ENCODE data around the gene PTH2R.
"Not testable (repeated sequence)": the region's sequence is repeated elsewhere in the genome, so short reads cannot be mapped to it uniquely, and the experiment has no call there.

The PTH2R gene

GRCh38 chr2:208489687-208490086 lies 83.1 kb downstream of the PTH2R start:
- Histone ChIP-seq H3K36me3 (ENCODE audit: control insufficient read depth in 1 of 2, insufficient read depth in 2 of 2, low read length in 2 of 2) (no peaks in the 10 kb centered on the region), H3K9me3 (ENCODE audit: control insufficient read depth in 1 of 2, low read length in 2 of 2) (no peaks in the 10 kb centered on the region), H3K27me3 (ENCODE audit: low read depth, low read length) (no peaks in the 10 kb centered on the region), H3K4me1 (ENCODE audit: control insufficient read depth in 1 of 2, insufficient read depth in 2 of 2, low read length in 2 of 2) (no peaks in the 10 kb centered on the region), H3K4me3 (ENCODE audit: low read depth in 1 of 2, low read length in 2 of 2) (no peak overlapping the region), H3K27ac (ENCODE audit: low read length) (no peak overlapping the region)

- Histone ChIP-seq H3K9me3 (ENCODE audit: control insufficient read depth in 1 of 2, low read length in 2 of 2) (no peaks in the 10 kb centered on the region), H3K27me3 (ENCODE audit: low read depth, low read length) (no peaks in the 10 kb centered on the region), H3K27ac (ENCODE audit: low read length) (no peak overlapping the region), H3K4me1 (ENCODE audit: control insufficient read depth in 1 of 2, insufficient read depth in 2 of 2, low read length in 2 of 2) (no peaks in the 10 kb centered on the region), H3K4me3 (ENCODE audit: low read depth in 1 of 2, low read length in 2 of 2) (no peak overlapping the region), H3K36me3 (ENCODE audit: control insufficient read depth in 1 of 2, insufficient read depth in 2 of 2, low read length in 2 of 2) (no peaks in the 10 kb centered on the region)
These were observed 83.9 kb downstream of the PTH2R start for GRCh38 chr2:208490492-208490891.

GRCh38 chr2:208491641-208492040 lies 85.0 kb downstream of the PTH2R start:
- Histone ChIP-seq H3K4me1 (ENCODE audit: control insufficient read depth in 1 of 2, insufficient read depth in 2 of 2, low read length in 2 of 2) (no peaks in the 10 kb centered on the region), H3K27ac (ENCODE audit: low read length) (no peak overlapping the region), H3K27me3 (ENCODE audit: low read depth, low read length) (no peaks in the 10 kb centered on the region), H3K9me3 (ENCODE audit: control insufficient read depth in 1 of 2, low read length in 2 of 2) (no peaks in the 10 kb centered on the region), H3K4me3 (ENCODE audit: low read depth in 1 of 2, low read length in 2 of 2) (no peak overlapping the region), H3K36me3 (ENCODE audit: control insufficient read depth in 1 of 2, insufficient read depth in 2 of 2, low read length in 2 of 2) (no peaks in the 10 kb centered on the region)

GRCh38 chr2:208492069-208492468 lies 85.5 kb downstream of the PTH2R start:
- Histone ChIP-seq H3K9me3 (ENCODE audit: control insufficient read depth in 1 of 2, low read length in 2 of 2) (no peaks in the 10 kb centered on the region), H3K4me3 (ENCODE audit: low read depth in 1 of 2, low read length in 2 of 2) (no peak overlapping the region), H3K4me1 (ENCODE audit: control insufficient read depth in 1 of 2, insufficient read depth in 2 of 2, low read length in 2 of 2) (no peaks in the 10 kb centered on the region), H3K36me3 (ENCODE audit: control insufficient read depth in 1 of 2, insufficient read depth in 2 of 2, low read length in 2 of 2) (no peaks in the 10 kb centered on the region), H3K27me3 (ENCODE audit: low read depth, low read length) (no peaks in the 10 kb centered on the region), H3K27ac (ENCODE audit: low read length) (no peak overlapping the region)

GRCh38 chr2:208493186-208493585 lies 86.6 kb downstream of the PTH2R start:
- Histone ChIP-seq H3K27me3 (ENCODE audit: low read depth, low read length) (no peaks in the 10 kb centered on the region), H3K9me3 (ENCODE audit: control insufficient read depth in 1 of 2, low read length in 2 of 2) (no peaks in the 10 kb centered on the region), H3K4me3 (ENCODE audit: low read depth in 1 of 2, low read length in 2 of 2) (no peak overlapping the region), H3K36me3 (ENCODE audit: control insufficient read depth in 1 of 2, insufficient read depth in 2 of 2, low read length in 2 of 2) (no peaks in the 10 kb centered on the region), H3K4me1 (ENCODE audit: control insufficient read depth in 1 of 2, insufficient read depth in 2 of 2, low read length in 2 of 2) (no peaks in the 10 kb centered on the region), H3K27ac (ENCODE audit: low read length) (no peak overlapping the region)

- Histone ChIP-seq H3K36me3 (ENCODE audit: control insufficient read depth in 1 of 2, insufficient read depth in 2 of 2, low read length in 2 of 2) (no peaks in the 10 kb centered on the region), H3K27ac (ENCODE audit: low read length) (no peak overlapping the region), H3K4me1 (ENCODE audit: control insufficient read depth in 1 of 2, insufficient read depth in 2 of 2, low read length in 2 of 2) (no peaks in the 10 kb centered on the region), H3K27me3 (ENCODE audit: low read depth, low read length) (no peaks in the 10 kb centered on the region), H3K9me3 (ENCODE audit: control insufficient read depth in 1 of 2, low read length in 2 of 2) (no peaks in the 10 kb centered on the region), H3K4me3 (ENCODE audit: low read depth in 1 of 2, low read length in 2 of 2) (no peak overlapping the region)
These were observed 89.5 kb downstream of the PTH2R start for GRCh38 chr2:208496129-208496528.

GRCh38 chr2:208501206-208501605 lies 94.6 kb downstream of the PTH2R start:
- Histone ChIP-seq H3K27me3 (ENCODE audit: low read depth, low read length) (no peaks in the 10 kb centered on the region), H3K27ac (ENCODE audit: low read length) (no peak overlapping the region)

GRCh38 chr2:208502288-208502687 lies 95.7 kb downstream of the PTH2R start:
- H3K9me3 ChIP-seq (ENCODE audit: control insufficient read depth in 1 of 2, low read length in 2 of 2), result peaks cover 0 to 3% of the 10 kb centered on the region in 2 donors

More at GRCh38 chr2:208501206-208501605, 94.6 kb downstream of the PTH2R start:
- Histone ChIP-seq H3K4me3 (ENCODE audit: low read depth in 1 of 2, low read length in 2 of 2) (no peak overlapping the region), H3K4me1 (ENCODE audit: control insufficient read depth in 1 of 2, insufficient read depth in 2 of 2, low read length in 2 of 2) (no peaks in the 10 kb centered on the region), H3K9me3 (ENCODE audit: control insufficient read depth in 1 of 2, low read length in 2 of 2) (peaks cover 0 to 3% of the 10 kb centered on the region in 2 donors), H3K36me3 (ENCODE audit: control insufficient read depth in 1 of 2, insufficient read depth in 2 of 2, low read length in 2 of 2) (no peaks in the 10 kb centered on the region)

GRCh38 chr2:208505365-208505764 lies 98.8 kb downstream of the PTH2R start:
- not testable (repeated sequence) for H3K4me1 ChIP-seq (ENCODE audit: control insufficient read depth in 1 of 2, insufficient read depth in 2 of 2, low read length in 2 of 2); H3K27me3 ChIP-seq (ENCODE audit: low read depth, low read length); H3K4me3 ChIP-seq (ENCODE audit: low read depth in 1 of 2, low read length in 2 of 2); H3K36me3 ChIP-seq (ENCODE audit: control insufficient read depth in 1 of 2, insufficient read depth in 2 of 2, low read length in 2 of 2); H3K27ac ChIP-seq (ENCODE audit: low read length)
- H3K9me3 ChIP-seq (ENCODE audit: control insufficient read depth in 1 of 2, low read length in 2 of 2), result peaks cover 0 to 12% of the 10 kb centered on the region in 2 donors

More at GRCh38 chr2:208502288-208502687, 95.7 kb downstream of the PTH2R start:
- H3K4me1 ChIP-seq (ENCODE audit: control insufficient read depth in 1 of 2, insufficient read depth in 2 of 2, low read length in 2 of 2), result no peaks in the 10 kb centered on the region
- no peak overlapping the region for H3K4me3 ChIP-seq (ENCODE audit: low read depth in 1 of 2, low read length in 2 of 2)
- no peaks in the 10 kb centered on the region for H3K27me3 ChIP-seq (ENCODE audit: low read depth, low read length)
- no peaks in the 10 kb centered on the region for H3K36me3 ChIP-seq (ENCODE audit: control insufficient read depth in 1 of 2, insufficient read depth in 2 of 2, low read length in 2 of 2)
- no peak overlapping the region for H3K27ac ChIP-seq (ENCODE audit: low read length)

GRCh38 chr2:208509586-208509985 lies 103.0 kb downstream of the PTH2R start:
- H3K27ac ChIP-seq (ENCODE audit: low read length), result no peak overlapping the region
- peaks cover 0 to 12% of the 10 kb centered on the region in 2 donors for H3K9me3 ChIP-seq (ENCODE audit: control insufficient read depth in 1 of 2, low read length in 2 of 2)
- no peak overlapping the region for H3K4me3 ChIP-seq (ENCODE audit: low read depth in 1 of 2, low read length in 2 of 2)
- H3K36me3 ChIP-seq (ENCODE audit: control insufficient read depth in 1 of 2, insufficient read depth in 2 of 2, low read length in 2 of 2), result no peaks in the 10 kb centered on the region
- H3K4me1 ChIP-seq (ENCODE audit: control insufficient read depth in 1 of 2, insufficient read depth in 2 of 2, low read length in 2 of 2), result no peaks in the 10 kb centered on the region
- H3K27me3 ChIP-seq (ENCODE audit: low read depth, low read length), result no peaks in the 10 kb centered on the region

GRCh38 chr2:208511016-208511415 lies 104.4 kb downstream of the PTH2R start:
- Histone ChIP-seq H3K27me3 (ENCODE audit: low read depth, low read length) (no peaks in the 10 kb centered on the region), H3K9me3 (ENCODE audit: control insufficient read depth in 1 of 2, low read length in 2 of 2) (peaks cover 0 to 16% of the 10 kb centered on the region in 2 donors), H3K4me3 (ENCODE audit: low read depth in 1 of 2, low read length in 2 of 2) (no peak overlapping the region), H3K36me3 (ENCODE audit: control insufficient read depth in 1 of 2, insufficient read depth in 2 of 2, low read length in 2 of 2) (no peaks in the 10 kb centered on the region), H3K4me1 (ENCODE audit: control insufficient read depth in 1 of 2, insufficient read depth in 2 of 2, low read length in 2 of 2) (no peaks in the 10 kb centered on the region), H3K27ac (ENCODE audit: low read length) (no peak overlapping the region)

- Histone ChIP-seq H3K36me3 (ENCODE audit: control insufficient read depth in 1 of 2, insufficient read depth in 2 of 2, low read length in 2 of 2) (no peaks in the 10 kb centered on the region), H3K4me3 (ENCODE audit: low read depth in 1 of 2, low read length in 2 of 2) (no peak overlapping the region), H3K27me3 (ENCODE audit: low read depth, low read length) (no peaks in the 10 kb centered on the region), H3K27ac (ENCODE audit: low read length) (no peak overlapping the region), H3K9me3 (ENCODE audit: control insufficient read depth in 1 of 2, low read length in 2 of 2) (peaks cover 0 to 18% of the 10 kb centered on the region in 2 donors), H3K4me1 (ENCODE audit: control insufficient read depth in 1 of 2, insufficient read depth in 2 of 2, low read length in 2 of 2) (no peaks in the 10 kb centered on the region)
These were observed 105.0 kb downstream of the PTH2R start for GRCh38 chr2:208511573-208511972.

Data from muscle layer of duodenum (tissue), 2 donors.